K562 (cell line): Measurements from ENCODE around the gene MAST3. TPM values are rescaled to one million over a fixed set of nuclear protein-coding genes. Genes with fewer than 3 reads are reported as not detected.

Experiments
- ARID4B ChIP-seq: sonication (generic); formaldehyde crosslinking; IDR thresholded peaks from 2 replicates; pipeline ENCODE4 v1.8.0; 2022; ENCODE audit warnings: mild to moderate bottlenecking, missing genetic modification reagents
- ATF7 ChIP-seq: fragments of 450-650 bp; IDR thresholded peaks from 2 replicates; pipeline ENCODE4 v1.7.1; 2014; ENCODE audit warnings: mild to moderate bottlenecking, moderate library complexity
- CBX1 ChIP-seq: sonication (generic); IDR thresholded peaks from 2 replicates; pipeline ENCODE4 v1.6.1; 2016; ENCODE audit warnings: antibody characterized with exemption, low read depth, mild to moderate bottlenecking
- CBX5 ChIP-seq: IDR thresholded peaks from 2 replicates; pipeline ENCODE4 v1.6.1; 2014; ENCODE audit warnings: low read depth, borderline replicate concordance
- CREB1 ChIP-seq, 2 experiments: sonication (generic) in 1 of 2; formaldehyde crosslinking in 1 of 2; IDR thresholded peaks; 2 replicates each; pipeline versions ENCODE4 v1.6.1 to v1.8.0; 2012 to 2022; ENCODE audit warnings: inconsistent platforms in 1 of 2, mild to moderate bottlenecking in 1 of 2, missing genetic modification reagents in 1 of 2, moderate library complexity in 1 of 2
- FOXP1 ChIP-seq: sonication (generic); formaldehyde crosslinking; IDR thresholded peaks from 2 replicates; pipeline ENCODE4 v1.8.0; 2022; ENCODE audit warnings: mild to moderate bottlenecking, missing genetic modification reagents
- HMGN3 ChIP-seq: IDR thresholded peaks from 2 replicates; pipeline ENCODE4 v1.6.1; 2011; ENCODE audit warnings: borderline replicate concordance, low read depth, mild to moderate bottlenecking, mixed read lengths, low read length; ENCODE audit not compliant: insufficient read length; ENCODE audit errors: extremely low read depth
- KAT7 ChIP-seq: sonication (generic); formaldehyde crosslinking; IDR thresholded peaks from 2 replicates; pipeline ENCODE4 v1.8.0; 2022; ENCODE audit warnings: missing genetic modification reagents, mild to moderate bottlenecking, borderline replicate concordance
- MITF ChIP-seq: IDR thresholded peaks from 2 replicates; pipeline ENCODE4 v1.6.1; 2014; ENCODE audit warnings: antibody characterized with exemption
- MYBL2 ChIP-seq, 2 experiments: fragments of 450-650 bp in 1 of 2; sonication (generic) in 1 of 2; formaldehyde crosslinking in 1 of 2; IDR thresholded peaks; 2 replicates each; pipeline versions ENCODE4 v1.6.1 to v1.8.1; 2017 to 2022; ENCODE audit warnings: borderline replicate concordance in 1 of 2, inconsistent platforms in 1 of 2, low read depth in 1 of 2, mild to moderate bottlenecking in 1 of 2, missing genetic modification reagents in 1 of 2, moderate library complexity in 1 of 2
- NFIC ChIP-seq: fragments of 450-650 bp; IDR thresholded peaks from 2 replicates; pipeline ENCODE4 v1.6.1; 2017; ENCODE audit warnings: mild to moderate bottlenecking, inconsistent platforms
- PKNOX1 ChIP-seq: fragments of 450-650 bp; IDR thresholded peaks from 2 replicates; pipeline ENCODE4 v1.6.1; 2016
- TRIM24 ChIP-seq, 2 experiments: fragments of 450-650 bp; IDR thresholded peaks; 2 replicates each; pipeline ENCODE4 v1.6.1; 2016
- ZNF311 ChIP-seq: fragments of 250-450 bp; sonication (Bioruptor Pico); IDR thresholded peaks from 2 replicates; pipeline ENCODE4 v1.4.0; 2020; ENCODE audit warnings: mild to moderate bottlenecking, moderate library complexity
- ZNF384 ChIP-seq: IDR thresholded peaks from 2 replicates; pipeline ENCODE4 v1.6.1; 2012; ENCODE audit warnings: low read depth, low read length, improper control_type of control experiment
- ZNF436 ChIP-seq: fragments of 250-450, 450-650 bp; sonication (Bioruptor Pico); formaldehyde crosslinking; IDR thresholded peaks from 2 replicates; pipeline ENCODE4 v1.7.0; 2020; ENCODE audit warnings: mild to moderate bottlenecking
- ZNF780A ChIP-seq: fragments of 250-450 bp; sonication (Bioruptor Pico); IDR thresholded peaks from 2 replicates; pipeline ENCODE4 v1.5.0; 2021; ENCODE audit warnings: mild to moderate bottlenecking
- polyA plus RNA-seq, 8 experiments: library from polyadenylated mRNA; depleted of rRNA in 4 of 8; stranded (reverse) in 5 of 8; unstranded in 3 of 8; fragments of >200 nt; fragmentation: Nextera tagmentation in 2 of 8; fragmentation: Illumina TruSeq in 1 of 8; extraction: Ambion mirVana in 2 of 8; extraction: Trizol in 1 of 8; gene quantifications; 2 replicates each; pipeline versions ENCODE4 v1.2.1 to v1.2.3, GENCODE V29; 2011 to 2014; ENCODE audit warnings: inconsistent platforms in 1 of 8, missing spikeins in 1 of 8
- total RNA-seq, 7 experiments: library from RNA; depleted of rRNA in 6 of 7; stranded (reverse); fragments of >200 nt in 6 of 7; fragmentation: Illumina TruSeq in 2 of 7; extraction: Trizol in 2 of 7; gene quantifications; 2 replicates each; pipeline versions ENCODE4 v1.2.1 to v1.2.3, GENCODE V29; 2011 to 2021; ENCODE audit warnings: low replicate concordance in 1 of 7

MAST3 gene
- total and polyA plus RNA-seq, 9 of the 15 experiments (the other 6 are each of a cell fraction or from before 2014, with no cell fraction given), result 0.94 to 9.9 (median 2.4) TPM

GRCh38 chr19:18173572-18174288, 76.2 kb downstream of the MAST3 start, which contains the start of gene IFI30 (continued):
- no peak for TF ChIP-seq CBX5
- TF ChIP-seq ZNF436 (CRISPR knock-in tag), result no peak
- no peak for TF ChIP-seq ZNF311 (CRISPR knock-in tag)
- peak; percentile 73 for TF ChIP-seq NFIC
- peak; percentile 31; the same call in 1 of the 2 replicates for TF ChIP-seq FOXP1
- 0 out of 2 replicates have a peak, but pooled peaks have one; percentile 72 for TF ChIP-seq KAT7 (CRISPR knock-in tag)
- TF ChIP-seq PKNOX1, result no peak
- peak; percentile 79 for TF ChIP-seq HMGN3
- TF ChIP-seq MITF, result peak; percentile 39; the same call in 1 of the 2 replicates
- peak; percentile 70; the same call in 1 of the 2 replicates for TF ChIP-seq ARID4B
- no peak for TF ChIP-seq ZNF384
- TF ChIP-seq TRIM24 (IDR thresholded peaks at IDR 0.05), result 0 out of 4 replicates have a peak, but pooled peaks of 1 of the 2 experiments have one; percentile 28
- TF ChIP-seq ZNF780A (CRISPR knock-in tag), result no peak
- peak; percentile 27; the same call in 1 of the 2 replicates for TF ChIP-seq ATF7
- TF ChIP-seq MYBL2 (IDR thresholded peaks at IDR 0.05; ENCODE audit: low read depth), result no peak
- TF ChIP-seq MYBL2 (CRISPR knock-in tag; IDR thresholded peaks at IDR 0.05; ENCODE audit: borderline replicate concordance), result no peak
- TF ChIP-seq CBX1, result peak; percentile 57
- TF ChIP-seq CREB1 (IDR thresholded peaks at IDR 0.05), result no peak
- peak; percentile 11; the same call in 1 of the 2 replicates for TF ChIP-seq CREB1 (CRISPR knock-in tag; IDR thresholded peaks at IDR 0.05)
